GM12865 (cell line): ENCODE results near the gene TM2D3.
"Not testable (repeated sequence)": the region's sequence is repeated elsewhere in the genome, so short reads cannot be mapped to it uniquely, and the experiment has no call there.

Source experiments
- DNase-seq: peaks from one replicate; pipeline ENCODE4 v3.0.0; 2010; ENCODE audit warnings: low read depth
- H3K4me3 ChIP-seq: 2 replicates; pipeline ENCODE4 v1.5.1; 2011; ENCODE audit warnings: mild to moderate bottlenecking, low read depth, low read length, control low read depth
- TF ChIP-seq, protein P1 (sequence below): IDR thresholded peaks from 2 replicates; pipeline ENCODE4 v1.5.1; 2011; ENCODE audit warnings: low read length, control low read depth, low read depth, inconsistent platforms; ENCODE audit not compliant: insufficient read depth; ENCODE audit errors: missing control alignments

The TM2D3 gene

DNA sequence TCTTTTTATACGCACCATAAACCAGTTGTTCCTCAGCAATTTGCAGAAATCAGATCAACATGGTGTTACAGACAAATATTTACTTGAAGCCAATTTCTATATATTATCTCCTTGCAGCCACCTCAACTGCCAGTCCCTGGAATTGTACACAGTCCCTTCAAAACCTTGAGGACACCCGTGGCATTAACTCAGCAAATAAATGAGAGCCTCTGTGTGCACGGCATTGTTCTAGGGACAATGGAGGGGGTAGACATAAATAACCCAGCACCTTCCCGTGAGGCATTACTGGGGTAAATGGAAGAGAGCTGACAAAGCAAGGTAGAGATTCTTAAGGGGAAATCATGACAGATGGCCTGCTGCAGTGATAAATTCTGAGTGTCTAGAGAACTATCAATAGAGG lies 12.5 kb downstream of the TM2D3 start:
- no peak for DNase-seq
- H3K4me3 ChIP-seq, result no peak overlapping the region
- TF ChIP-seq, protein P1, sequence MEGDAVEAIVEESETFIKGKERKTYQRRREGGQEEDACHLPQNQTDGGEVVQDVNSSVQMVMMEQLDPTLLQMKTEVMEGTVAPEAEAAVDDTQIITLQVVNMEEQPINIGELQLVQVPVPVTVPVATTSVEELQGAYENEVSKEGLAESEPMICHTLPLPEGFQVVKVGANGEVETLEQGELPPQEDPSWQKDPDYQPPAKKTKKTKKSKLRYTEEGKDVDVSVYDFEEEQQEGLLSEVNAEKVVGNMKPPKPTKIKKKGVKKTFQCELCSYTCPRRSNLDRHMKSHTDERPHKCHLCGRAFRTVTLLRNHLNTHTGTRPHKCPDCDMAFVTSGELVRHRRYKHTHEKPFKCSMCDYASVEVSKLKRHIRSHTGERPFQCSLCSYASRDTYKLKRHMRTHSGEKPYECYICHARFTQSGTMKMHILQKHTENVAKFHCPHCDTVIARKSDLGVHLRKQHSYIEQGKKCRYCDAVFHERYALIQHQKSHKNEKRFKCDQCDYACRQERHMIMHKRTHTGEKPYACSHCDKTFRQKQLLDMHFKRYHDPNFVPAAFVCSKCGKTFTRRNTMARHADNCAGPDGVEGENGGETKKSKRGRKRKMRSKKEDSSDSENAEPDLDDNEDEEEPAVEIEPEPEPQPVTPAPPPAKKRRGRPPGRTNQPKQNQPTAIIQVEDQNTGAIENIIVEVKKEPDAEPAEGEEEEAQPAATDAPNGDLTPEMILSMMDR, result no peak

DNA sequence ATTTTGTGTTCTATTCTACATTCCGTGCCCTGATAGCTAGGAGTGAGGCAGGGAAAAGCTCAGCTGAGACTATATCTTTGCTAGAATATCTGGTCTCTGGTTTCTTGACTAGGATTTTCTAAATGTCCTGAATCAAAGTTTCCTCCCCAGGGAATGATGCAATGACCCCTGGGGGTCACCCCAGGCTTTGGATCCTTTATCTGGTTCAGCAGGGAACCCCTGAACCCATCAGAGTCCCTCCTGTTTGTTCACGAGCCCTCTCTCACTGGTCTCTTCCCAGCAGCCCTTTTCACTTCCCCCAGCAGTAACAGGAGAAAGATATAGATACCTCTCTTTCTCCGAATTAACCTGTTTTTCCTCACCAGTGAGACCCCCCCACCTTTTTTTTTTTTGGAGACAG lies 14.3 kb downstream of the TM2D3 start:
- TF ChIP-seq, protein P1, result no peak
- no peak for DNase-seq
- H3K4me3 ChIP-seq, result no peak overlapping the region

DNA sequence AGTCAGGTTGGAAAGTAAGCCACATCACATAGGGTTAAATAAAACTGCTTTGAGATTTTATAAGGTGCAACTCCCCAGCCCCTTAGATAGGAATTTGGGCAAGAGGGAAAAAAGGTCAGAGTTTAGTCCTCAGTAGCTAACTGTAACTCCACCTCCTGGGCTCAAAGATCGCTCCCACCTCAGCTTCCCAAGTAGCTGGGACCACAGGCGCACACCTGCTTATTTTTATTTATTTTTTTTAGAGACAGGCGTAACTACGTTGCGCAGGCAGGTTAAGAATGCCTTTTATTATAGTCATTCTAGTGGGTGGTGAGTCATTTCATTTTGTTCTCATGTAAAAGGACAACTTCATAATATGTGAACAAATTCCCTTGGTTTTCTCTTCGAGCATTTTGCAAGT lies 14.7 kb downstream of the TM2D3 start:
- H3K4me3 ChIP-seq, result no peak overlapping the region
- TF ChIP-seq, protein P1, result no peak
- DNase-seq, result no peak

DNA sequence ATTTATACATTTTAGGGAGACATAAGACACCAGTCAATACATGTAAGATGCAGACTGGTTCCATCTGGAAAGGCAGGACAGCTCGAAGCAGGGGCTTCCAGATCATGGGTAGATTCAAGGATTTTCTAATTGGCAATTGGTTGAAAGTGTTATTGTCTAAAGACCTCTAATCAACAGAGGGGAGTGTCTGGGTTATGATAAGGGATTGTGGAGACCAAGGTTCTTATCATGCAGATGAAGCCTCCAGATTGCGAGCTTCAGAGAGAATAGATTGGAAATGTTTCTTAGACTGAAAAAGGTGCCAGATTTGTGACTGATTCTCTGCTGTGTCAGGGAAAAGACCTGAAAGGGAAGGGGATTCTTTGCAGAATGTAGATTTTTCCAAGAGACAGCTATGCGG lies 15.1 kb downstream of the TM2D3 start:
- DNase-seq, result no peak
- TF ChIP-seq, protein P1, result no peak
- no peak overlapping the region for H3K4me3 ChIP-seq

DNA sequence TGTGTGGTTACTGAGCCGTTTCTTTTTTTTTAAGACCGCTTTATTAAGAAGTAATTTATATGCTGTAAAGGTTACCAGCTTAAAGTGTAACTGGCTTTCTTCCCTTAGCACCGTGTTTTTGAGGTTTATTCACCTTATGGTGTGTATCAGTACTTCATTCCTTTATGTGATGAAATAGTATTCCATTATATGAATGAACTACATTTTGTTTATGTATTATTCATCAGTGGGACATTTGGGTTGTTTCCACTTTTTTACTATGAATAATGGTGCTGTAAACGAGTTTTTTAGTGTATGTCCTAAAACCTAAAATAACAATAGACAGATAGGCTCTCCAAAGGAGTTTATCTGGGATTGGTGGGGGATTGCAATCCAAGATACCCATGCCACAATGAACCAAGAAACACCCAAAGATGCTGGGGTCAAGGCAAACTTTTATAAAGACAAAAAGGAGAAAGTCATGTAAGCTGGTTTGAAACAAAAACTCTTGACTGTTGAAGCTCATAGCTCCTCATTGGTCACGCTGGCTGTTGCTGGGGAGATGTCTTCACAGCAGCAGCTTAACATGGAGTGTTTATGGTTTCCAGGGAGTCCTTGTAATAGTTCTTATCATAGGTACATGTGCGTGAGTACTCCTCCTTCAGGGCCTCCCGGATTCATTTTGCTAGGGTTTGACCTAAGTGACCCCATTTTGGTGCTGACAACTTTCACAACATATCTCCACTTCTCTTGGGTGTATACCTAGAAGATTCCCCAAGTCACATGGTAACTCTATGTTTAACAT lies 16.0 kb downstream of the TM2D3 start:
- H3K4me3 ChIP-seq, result no peak overlapping the region
- no peak for DNase-seq
- TF ChIP-seq, protein P1, result no peak

DNA sequence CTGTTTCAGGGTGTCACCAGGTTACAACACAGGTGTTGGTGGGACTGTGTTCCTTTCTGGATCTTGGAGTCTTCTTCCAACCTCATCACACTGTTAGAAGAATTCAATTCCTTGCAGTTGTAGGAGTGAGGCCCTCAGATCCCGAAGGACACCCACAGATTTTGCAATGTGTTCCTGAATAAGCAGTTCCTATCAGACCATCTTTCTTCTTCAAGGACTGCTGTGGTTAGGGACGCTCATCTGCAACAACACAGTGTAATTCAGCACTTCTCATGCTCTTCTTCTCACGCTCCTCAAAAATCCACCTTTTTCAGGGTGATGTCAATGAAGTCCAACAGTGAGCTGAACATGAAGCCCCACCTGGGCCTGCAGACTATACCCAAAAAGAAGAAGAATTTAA lies 18.8 kb downstream of the TM2D3 start:
- no peak for DNase-seq
- no peak overlapping the region for H3K4me3 ChIP-seq
- TF ChIP-seq, protein P1, result no peak

DNA sequence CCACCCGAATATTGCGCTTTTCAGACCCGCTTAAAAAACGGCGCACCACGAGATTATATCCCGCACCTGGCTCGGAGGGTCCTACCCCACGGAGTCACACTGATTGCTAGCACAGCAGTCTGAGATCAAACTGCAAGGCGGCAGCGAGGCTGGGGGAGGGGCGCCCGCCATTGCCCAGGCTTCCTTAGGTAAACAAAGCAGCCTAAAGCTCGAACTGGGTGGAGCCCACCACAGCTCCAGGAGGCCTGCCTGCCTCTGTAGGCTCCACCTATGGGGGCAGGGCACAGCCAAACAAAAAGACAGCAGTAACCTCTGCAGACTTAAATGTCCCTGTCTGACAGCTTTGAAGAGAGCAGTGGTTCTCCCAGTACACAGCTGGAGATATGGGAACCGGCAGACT lies 25.5 kb downstream of the TM2D3 start:
- DNase-seq, H3K4me3 ChIP-seq: not testable (repeated sequence)
